Endothelial cell (in vitro differentiated cells): ENCODE results near the gene HSPB9. TPM values are rescaled to one million over a fixed set of nuclear protein-coding genes. Genes with fewer than 3 reads are reported as not detected.
"Not testable (repeated sequence)": the region's sequence is repeated elsewhere in the genome, so short reads cannot be mapped to it uniquely, and the experiment has no call there.

Experiments
- DNase-seq: peaks from one replicate; pipeline ENCODE4 v3.0.0; 2021; ENCODE audit warnings: low spot score
- H3K27ac Mint-ChIP-seq: one replicate; pipeline ENCODE4 v1.8.0; 2021; ENCODE audit warnings: mixed read lengths, inconsistent platforms; ENCODE audit not compliant: unreplicated experiment
- H3K27me3 Mint-ChIP-seq: one replicate; pipeline ENCODE4 v1.8.0; 2021; ENCODE audit warnings: mild to moderate bottlenecking, moderate library complexity, mixed read lengths, inconsistent platforms; ENCODE audit not compliant: unreplicated experiment
- H3K36me3 Mint-ChIP-seq: one replicate; pipeline ENCODE4 v1.8.0; 2021; ENCODE audit warnings: mild to moderate bottlenecking, low read depth, mixed read lengths, inconsistent platforms; ENCODE audit not compliant: unreplicated experiment
- H3K4me1 Mint-ChIP-seq: one replicate; pipeline ENCODE4 v1.8.0; 2021; ENCODE audit warnings: mild to moderate bottlenecking, mixed read lengths, inconsistent platforms; ENCODE audit not compliant: unreplicated experiment
- H3K4me3 Mint-ChIP-seq: one replicate; pipeline ENCODE4 v1.8.0; 2021; ENCODE audit warnings: mild to moderate bottlenecking, mixed read lengths, inconsistent platforms; ENCODE audit not compliant: unreplicated experiment
- H3K9me3 Mint-ChIP-seq: one replicate; pipeline ENCODE4 v1.8.0; 2021; ENCODE audit warnings: mixed read lengths, inconsistent platforms; ENCODE audit not compliant: unreplicated experiment
- total RNA-seq: library from RNA; stranded (reverse); fragmentation: NEBNext Ultra II Directional; extraction: Animal tissue kit (Norgen Biotek cat#: 25700); gene quantifications from one replicate; pipeline ENCODE4 v1.2.1, GENCODE V29; 2021; ENCODE audit not compliant: unreplicated experiment
- TF ChIP-seq, protein P1 (sequence below): fragments of 200-600 bp; sonication (generic); IDR thresholded peaks from one replicate; pipeline ENCODE4 v1.5.0; 2021; ENCODE audit warnings: antibody characterized with exemption; ENCODE audit not compliant: unreplicated experiment

The HSPB9 gene
- total RNA-seq, 1 donor from 2014 or later: not detected

DNA sequence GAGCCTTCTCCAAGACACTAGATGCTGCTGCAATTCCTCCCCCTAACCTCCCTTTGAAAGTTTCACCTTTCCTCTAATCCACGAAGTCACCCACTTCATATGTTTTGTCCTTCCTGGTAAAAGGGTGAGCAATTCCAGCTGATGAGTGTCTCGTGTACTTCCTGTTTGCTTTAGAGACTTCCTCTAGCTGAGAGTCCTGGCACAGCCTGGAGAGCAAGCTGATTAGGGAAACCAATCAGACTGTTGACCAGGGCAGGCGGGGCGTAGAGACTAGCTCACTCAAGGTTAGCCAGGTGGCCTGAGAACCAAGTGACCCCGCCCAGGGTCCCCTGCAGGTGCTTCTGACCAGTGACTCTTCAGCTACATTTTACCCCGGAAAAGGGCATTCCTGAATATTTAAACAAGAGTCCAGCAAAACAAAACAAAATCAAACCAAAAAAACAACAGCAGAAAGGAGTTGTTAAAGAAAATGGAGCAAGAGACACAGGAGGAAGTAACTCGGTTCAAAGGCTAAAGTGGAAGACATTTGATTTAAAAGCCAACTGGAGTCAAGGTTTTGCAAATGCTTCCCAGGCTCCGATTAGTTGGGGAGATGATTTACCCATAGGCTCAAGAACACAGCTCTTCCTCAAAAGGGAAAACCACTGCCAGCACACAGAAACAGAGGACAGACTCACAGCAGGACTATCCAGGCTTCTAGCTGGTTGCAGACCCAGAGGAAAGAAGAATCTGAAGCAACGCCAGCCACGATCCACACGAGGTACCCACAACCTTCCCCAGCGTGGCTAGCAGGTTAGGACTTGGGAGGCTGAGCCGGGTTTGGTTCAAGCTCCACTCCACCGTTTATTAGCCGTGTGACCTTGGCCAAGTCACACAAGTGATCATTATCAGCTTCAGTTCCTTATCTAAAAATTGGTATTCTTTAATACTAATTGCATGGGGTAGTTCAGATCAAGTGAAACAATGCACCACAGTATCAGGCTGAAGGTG is 13.4 kb downstream of the HSPB9 start:
- TF ChIP-seq, protein P1, sequence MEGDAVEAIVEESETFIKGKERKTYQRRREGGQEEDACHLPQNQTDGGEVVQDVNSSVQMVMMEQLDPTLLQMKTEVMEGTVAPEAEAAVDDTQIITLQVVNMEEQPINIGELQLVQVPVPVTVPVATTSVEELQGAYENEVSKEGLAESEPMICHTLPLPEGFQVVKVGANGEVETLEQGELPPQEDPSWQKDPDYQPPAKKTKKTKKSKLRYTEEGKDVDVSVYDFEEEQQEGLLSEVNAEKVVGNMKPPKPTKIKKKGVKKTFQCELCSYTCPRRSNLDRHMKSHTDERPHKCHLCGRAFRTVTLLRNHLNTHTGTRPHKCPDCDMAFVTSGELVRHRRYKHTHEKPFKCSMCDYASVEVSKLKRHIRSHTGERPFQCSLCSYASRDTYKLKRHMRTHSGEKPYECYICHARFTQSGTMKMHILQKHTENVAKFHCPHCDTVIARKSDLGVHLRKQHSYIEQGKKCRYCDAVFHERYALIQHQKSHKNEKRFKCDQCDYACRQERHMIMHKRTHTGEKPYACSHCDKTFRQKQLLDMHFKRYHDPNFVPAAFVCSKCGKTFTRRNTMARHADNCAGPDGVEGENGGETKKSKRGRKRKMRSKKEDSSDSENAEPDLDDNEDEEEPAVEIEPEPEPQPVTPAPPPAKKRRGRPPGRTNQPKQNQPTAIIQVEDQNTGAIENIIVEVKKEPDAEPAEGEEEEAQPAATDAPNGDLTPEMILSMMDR: no peak
- DNase-seq: no peak
- Mint-ChIP-seq H3K4me1 (peaks cover 60% of the 10 kb centered on the region), H3K27me3 (peaks cover 8% of the 10 kb centered on the region), H3K9me3 (no peaks in the 10 kb centered on the region), H3K4me3 (peak overlapping the region; percentile 45), H3K36me3 (peaks cover 10% of the 10 kb centered on the region), H3K27ac (peak overlapping the region; percentile 93)

GRCh38 chr17:42136654-42137051 is 14.0 kb downstream of the HSPB9 start:
- Mint-ChIP-seq H3K4me1 (peaks cover 55% of the 10 kb centered on the region), H3K27ac (no peak overlapping the region)

GRCh38 chr17:42138749-42139492 is 16.3 kb downstream of the HSPB9 start:
- Mint-ChIP-seq H3K4me3 (no peak overlapping the region), H3K36me3 (peaks cover 13% of the 10 kb centered on the region), H3K4me1 (peaks cover 48% of the 10 kb centered on the region), H3K27me3 (peaks cover 5% of the 10 kb centered on the region), H3K27ac (no peak overlapping the region), H3K9me3 (no peaks in the 10 kb centered on the region)
- TF ChIP-seq, protein P1: no peak
- DNase-seq: no peak

More at GRCh38 chr17:42136654-42137051, 14.0 kb downstream of the HSPB9 start:
- peaks cover 8% of the 10 kb centered on the region for H3K36me3 Mint-ChIP-seq
- H3K27me3 Mint-ChIP-seq: peaks cover 5% of the 10 kb centered on the region
- H3K4me3 Mint-ChIP-seq: no peak overlapping the region
- TF ChIP-seq, protein P1: no peak
- no peak for DNase-seq
- no peaks in the 10 kb centered on the region for H3K9me3 Mint-ChIP-seq

- not testable (repeated sequence) for DNase-seq, H3K27me3 Mint-ChIP-seq, H3K27ac Mint-ChIP-seq, H3K4me3 Mint-ChIP-seq, H3K9me3 Mint-ChIP-seq
- Mint-ChIP-seq H3K36me3 (peaks cover 14% of the 10 kb centered on the region), H3K4me1 (peaks cover 33% of the 10 kb centered on the region)
Observed at GRCh38 chr17:42140690-42141089, 18.1 kb downstream of the HSPB9 start.

DNA sequence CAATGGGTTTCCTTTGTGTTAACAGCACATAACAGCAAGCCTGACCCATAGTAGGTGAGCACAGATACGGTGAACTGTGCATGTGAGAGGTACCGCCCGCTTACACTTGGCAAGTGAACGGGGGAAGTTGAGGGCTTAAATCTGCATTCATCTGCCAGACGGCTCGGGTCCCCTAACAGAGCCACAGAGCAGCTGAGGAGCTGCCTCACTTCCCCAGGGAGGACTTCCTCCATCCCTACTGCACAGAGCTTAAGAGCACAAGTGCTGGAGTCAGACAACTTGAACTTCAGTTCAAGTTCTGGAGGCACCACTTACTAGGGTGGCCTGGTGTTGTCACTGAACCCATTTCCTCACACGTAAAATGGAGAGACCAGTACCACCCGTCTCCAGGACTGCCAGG is 18.8 kb downstream of the HSPB9 start:
- TF ChIP-seq, protein P1: no peak
- no peak for DNase-seq
- Mint-ChIP-seq H3K9me3 (no peaks in the 10 kb centered on the region), H3K27me3 (no peaks in the 10 kb centered on the region), H3K4me1 (peaks cover 26% of the 10 kb centered on the region), H3K36me3 (peaks cover 12% of the 10 kb centered on the region), H3K4me3 (no peak overlapping the region), H3K27ac (no peak overlapping the region)
